ENCODE measurements around the gene ENSA. TPM values are rescaled to one million over a fixed set of nuclear protein-coding genes. Genes with fewer than 3 reads are reported as not detected.
"Not testable (repeated sequence)": the region's sequence is repeated elsewhere in the genome, so short reads cannot be mapped to it uniquely, and the experiment has no call there.

ENSA gene
- total RNA-seq, 1 experiment from 2014 or later: 276 TPM

DNA sequence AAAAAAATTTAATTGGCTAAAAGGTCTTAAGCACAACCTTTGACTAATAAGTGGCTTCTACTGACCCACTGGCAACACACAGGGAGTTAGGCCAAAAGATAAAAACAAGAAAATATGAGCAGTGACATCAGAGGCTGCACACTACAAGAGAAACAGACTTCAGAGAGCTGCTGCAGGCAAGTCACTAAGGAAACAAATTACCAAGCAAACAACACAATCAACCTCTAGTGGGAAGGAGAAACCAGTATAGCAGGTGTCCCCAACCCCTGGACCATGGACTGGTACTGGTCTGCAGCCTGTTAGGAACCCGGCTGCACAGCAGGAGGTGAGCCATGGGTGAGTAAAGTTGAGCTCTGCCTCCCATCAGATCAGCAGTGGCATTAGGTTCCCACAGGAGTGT, 20.8 kb upstream of the ENSA start:
- Mint-ChIP-seq H3K27me3 (ENCODE audit: unreplicated experiment) (no peaks in the 10 kb centered on the region), H3K9me3 (ENCODE audit: low read depth, unreplicated experiment) (no peaks in the 10 kb centered on the region), H3K4me3 (ENCODE audit: low read depth, unreplicated experiment) (no peak overlapping the region), H3K36me3 (ENCODE audit: insufficient read depth, unreplicated experiment) (peaks cover 63% of the 10 kb centered on the region), H3K4me1 (ENCODE audit: low read depth, unreplicated experiment) (peaks cover 22% of the 10 kb centered on the region), H3K27ac (ENCODE audit: unreplicated experiment) (no peak overlapping the region)
- no peak for TF ChIP-seq CTCF (IDR thresholded peaks at IDR 0.05; ENCODE audit: unreplicated experiment)
- CTCF ChIA-PET: interaction anchor here (0.6 to 0.7 kb wide), 2 partner anchors 229 to 238 kb away, joined by 5 read pairs; no protein-coding TSS in a partner anchor
- DNase-seq: peak; percentile 32
- BruUV-seq (replicated peaks): no TSS peak
- intact Hi-C loops (cut with micrococcal nuclease; ENCODE audit: unreplicated experiment): no loop called here

- intact Hi-C loops (cut with micrococcal nuclease; ENCODE audit: unreplicated experiment): no loop called here
- Mint-ChIP-seq H3K27ac (ENCODE audit: unreplicated experiment) (no peak overlapping the region), H3K4me3 (ENCODE audit: low read depth, unreplicated experiment) (no peak overlapping the region), H3K4me1 (ENCODE audit: low read depth, unreplicated experiment) (peaks cover 16% of the 10 kb centered on the region), H3K9me3 (ENCODE audit: low read depth, unreplicated experiment) (no peaks in the 10 kb centered on the region), H3K27me3 (ENCODE audit: unreplicated experiment) (no peaks in the 10 kb centered on the region), H3K36me3 (ENCODE audit: insufficient read depth, unreplicated experiment) (peaks cover 63% of the 10 kb centered on the region)
- no peak for DNase-seq
- no peak for TF ChIP-seq CTCF (IDR thresholded peaks at IDR 0.05; ENCODE audit: unreplicated experiment)
- CTCF ChIA-PET: interaction anchor here (0.6 to 0.7 kb wide), 3 partner anchors 230 to 454 kb away, joined by 5 read pairs; no protein-coding TSS in a partner anchor
- no TSS peak for BruUV-seq (replicated peaks)
These were observed 20.1 kb upstream of the ENSA start for GRCh38 chr1:150649441-150650075.

DNA sequence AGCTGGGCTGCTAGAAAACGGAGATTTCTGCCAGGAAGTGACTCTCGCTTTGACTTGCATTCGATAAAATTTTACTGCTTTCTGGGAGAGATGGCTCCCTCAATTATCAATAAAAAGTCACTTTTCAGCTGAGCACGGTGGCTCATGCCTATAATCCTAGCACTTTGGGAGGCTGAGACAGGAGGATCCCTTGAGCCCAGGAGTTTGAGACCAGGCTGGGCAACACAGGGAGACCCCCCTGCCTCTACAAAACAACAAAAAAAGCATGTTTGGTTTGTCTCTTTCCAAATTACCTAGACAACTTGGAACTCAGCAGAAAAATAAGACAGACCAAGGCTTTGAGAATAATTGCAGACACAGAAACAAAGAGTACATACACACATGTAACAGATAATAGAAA, 12.9 kb upstream of the ENSA start:
- BruUV-seq (replicated peaks): no TSS peak
- peaks cover 19% of the 10 kb centered on the region for H3K36me3 Mint-ChIP-seq (ENCODE audit: insufficient read depth, unreplicated experiment)
- intact Hi-C loops (cut with micrococcal nuclease; ENCODE audit: unreplicated experiment): no loop called here
- TF ChIP-seq CTCF (IDR thresholded peaks at IDR 0.05; ENCODE audit: unreplicated experiment): no peak
- no peaks in the 10 kb centered on the region for H3K9me3 Mint-ChIP-seq (ENCODE audit: low read depth, unreplicated experiment)
- CTCF ChIA-PET: no interaction called here
- no peaks in the 10 kb centered on the region for H3K4me1 Mint-ChIP-seq (ENCODE audit: low read depth, unreplicated experiment)
- no peak overlapping the region for H3K4me3 Mint-ChIP-seq (ENCODE audit: low read depth, unreplicated experiment)
- no peaks in the 10 kb centered on the region for H3K27me3 Mint-ChIP-seq (ENCODE audit: unreplicated experiment)
- DNase-seq: no peak
- no peak overlapping the region for H3K27ac Mint-ChIP-seq (ENCODE audit: unreplicated experiment)

- DNase-seq; BruUV-seq (replicated peaks); H3K4me1 Mint-ChIP-seq (ENCODE audit: low read depth, unreplicated experiment); CTCF ChIA-PET; H3K9me3 Mint-ChIP-seq (ENCODE audit: low read depth, unreplicated experiment); H3K4me3 Mint-ChIP-seq (ENCODE audit: low read depth, unreplicated experiment); H3K27me3 Mint-ChIP-seq (ENCODE audit: unreplicated experiment); intact Hi-C loops (cut with micrococcal nuclease; ENCODE audit: unreplicated experiment); H3K27ac Mint-ChIP-seq (ENCODE audit: unreplicated experiment): not testable (repeated sequence)
- H3K36me3 Mint-ChIP-seq (ENCODE audit: insufficient read depth, unreplicated experiment): peaks cover 12% of the 10 kb centered on the region
These were observed 11.9 kb upstream of the ENSA start for GRCh38 chr1:150641126-150641815.

DNA sequence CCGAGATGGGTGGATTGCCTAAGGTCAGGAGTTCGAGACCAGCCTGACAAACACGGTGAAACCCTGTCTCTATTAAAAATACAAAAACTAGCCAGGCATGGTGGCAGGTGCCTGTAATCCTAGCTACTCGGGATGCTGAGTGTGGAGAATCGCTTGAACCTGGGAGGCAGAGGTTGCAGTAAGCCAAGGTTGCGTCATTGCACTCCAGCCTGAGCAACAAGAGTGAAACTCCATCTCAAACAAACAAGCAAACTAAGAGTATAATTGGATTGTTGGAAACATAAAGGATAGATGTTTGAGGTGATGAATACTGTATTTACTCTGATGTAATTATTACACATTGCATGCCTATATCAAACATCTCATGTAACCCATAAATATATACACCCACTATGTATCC, 9.0 kb upstream of the ENSA start:
- H3K4me1 Mint-ChIP-seq (ENCODE audit: low read depth, unreplicated experiment): peaks cover 17% of the 10 kb centered on the region
- H3K4me3 Mint-ChIP-seq (ENCODE audit: low read depth, unreplicated experiment); DNase-seq; CTCF ChIA-PET; BruUV-seq (replicated peaks); intact Hi-C loops (cut with micrococcal nuclease; ENCODE audit: unreplicated experiment); H3K27ac Mint-ChIP-seq (ENCODE audit: unreplicated experiment); H3K27me3 Mint-ChIP-seq (ENCODE audit: unreplicated experiment); H3K9me3 Mint-ChIP-seq (ENCODE audit: low read depth, unreplicated experiment); H3K36me3 Mint-ChIP-seq (ENCODE audit: insufficient read depth, unreplicated experiment): not testable (repeated sequence)

GRCh38 chr1:150634839-150635622, 5.6 kb upstream of the ENSA start:
- H3K4me1 Mint-ChIP-seq (ENCODE audit: low read depth, unreplicated experiment): peaks cover 17% of the 10 kb centered on the region
- H3K4me3 Mint-ChIP-seq (ENCODE audit: low read depth, unreplicated experiment); intact Hi-C loops (cut with micrococcal nuclease; ENCODE audit: unreplicated experiment): not testable (repeated sequence)

More at GRCh38 chr1:150634839-150635622, 5.6 kb upstream of the ENSA start:
- BruUV-seq (replicated peaks); H3K36me3 Mint-ChIP-seq (ENCODE audit: insufficient read depth, unreplicated experiment); CTCF ChIA-PET; H3K27ac Mint-ChIP-seq (ENCODE audit: unreplicated experiment); DNase-seq; H3K9me3 Mint-ChIP-seq (ENCODE audit: low read depth, unreplicated experiment); H3K27me3 Mint-ChIP-seq (ENCODE audit: unreplicated experiment): not testable (repeated sequence)
